H1 (cell line): ENCODE data around the gene MMD. TPM values are rescaled to one million over a fixed set of nuclear protein-coding genes. Genes with fewer than 3 reads are reported as not detected.

Experiments
- ASH2L ChIP-seq: fragments of 200-600, 300-600 bp; sonication (generic); IDR thresholded peaks from one replicate; pipeline ENCODE4 v1.7.1; 2017; ENCODE audit warnings: low read length
- SP1 ChIP-seq: IDR thresholded peaks from 2 replicates; pipeline ENCODE4 v1.6.1; 2011; ENCODE audit warnings: low read depth, low read length
- TAF1 ChIP-seq: IDR thresholded peaks from 2 replicates; pipeline ENCODE4 v1.6.1; 2011; ENCODE audit warnings: mild to moderate bottlenecking, low read depth, low read length
- polyA plus RNA-seq, 7 experiments: library from polyadenylated mRNA; depleted of rRNA in 3 of 7; stranded (reverse) in 5 of 7; unstranded in 2 of 7; fragments of >200 nt in 5 of 7; fragments of 200-250 nt in 2 of 7; gene quantifications; 1 replicate in 5 of 7; 2 replicates in 1 of 7; 4 replicates in 1 of 7; pipeline versions ENCODE4 v1.2.1 to v1.2.3, GENCODE V29; 2011 to 2013; ENCODE audit warnings: missing spikeins in 2 of 7, mixed read lengths in 2 of 7
- total RNA-seq: library from RNA; stranded (reverse); fragmentation: NEBNext Ultra II Directional; extraction: Animal tissue kit (Norgen Biotek cat#: 25700); gene quantifications from 2 replicates; pipeline ENCODE4 v1.2.1, GENCODE V29; 2021
- TF ChIP-seq, protein P1 (sequence below): fragments of 300-600 bp; sonication (generic); IDR thresholded peaks from 2 replicates; pipeline ENCODE4 v1.7.1; 2012; ENCODE audit warnings: low read length, moderate library complexity, mild to moderate bottlenecking, inconsistent platforms; ENCODE audit not compliant: insufficient replicate concordance
- TF ChIP-seq, protein P2 (sequence below): IDR thresholded peaks from 2 replicates; pipeline ENCODE4 v1.6.1; 2012; ENCODE audit warnings: inconsistent platforms

Gene MMD
- total and polyA plus RNA-seq, 2 of the 8 experiments (the other 6 are each of a cell fraction or from before 2014, with no cell fraction given): 28.2 to 37.8 TPM

DNA sequence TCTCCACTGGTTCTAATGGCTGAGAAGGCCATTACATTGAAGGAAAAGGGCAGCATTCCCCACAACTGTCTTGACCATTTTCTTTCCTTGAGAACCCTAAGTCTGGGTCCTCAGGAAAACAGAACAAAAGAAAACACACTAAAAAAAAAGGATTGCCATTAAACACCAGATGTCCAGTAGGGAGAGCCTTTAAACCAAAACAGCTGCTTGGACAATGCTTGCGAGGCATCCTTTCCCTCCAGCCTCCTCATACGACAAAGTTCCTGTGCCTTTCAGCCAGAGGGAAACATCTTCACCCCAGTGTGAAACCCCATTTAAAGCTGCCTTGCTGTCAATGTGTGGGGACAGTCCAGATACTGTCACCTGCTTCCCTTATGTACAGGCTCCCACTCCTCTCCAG, 74.3 kb downstream of the MMD start (continued):
- TF ChIP-seq, protein P1, sequence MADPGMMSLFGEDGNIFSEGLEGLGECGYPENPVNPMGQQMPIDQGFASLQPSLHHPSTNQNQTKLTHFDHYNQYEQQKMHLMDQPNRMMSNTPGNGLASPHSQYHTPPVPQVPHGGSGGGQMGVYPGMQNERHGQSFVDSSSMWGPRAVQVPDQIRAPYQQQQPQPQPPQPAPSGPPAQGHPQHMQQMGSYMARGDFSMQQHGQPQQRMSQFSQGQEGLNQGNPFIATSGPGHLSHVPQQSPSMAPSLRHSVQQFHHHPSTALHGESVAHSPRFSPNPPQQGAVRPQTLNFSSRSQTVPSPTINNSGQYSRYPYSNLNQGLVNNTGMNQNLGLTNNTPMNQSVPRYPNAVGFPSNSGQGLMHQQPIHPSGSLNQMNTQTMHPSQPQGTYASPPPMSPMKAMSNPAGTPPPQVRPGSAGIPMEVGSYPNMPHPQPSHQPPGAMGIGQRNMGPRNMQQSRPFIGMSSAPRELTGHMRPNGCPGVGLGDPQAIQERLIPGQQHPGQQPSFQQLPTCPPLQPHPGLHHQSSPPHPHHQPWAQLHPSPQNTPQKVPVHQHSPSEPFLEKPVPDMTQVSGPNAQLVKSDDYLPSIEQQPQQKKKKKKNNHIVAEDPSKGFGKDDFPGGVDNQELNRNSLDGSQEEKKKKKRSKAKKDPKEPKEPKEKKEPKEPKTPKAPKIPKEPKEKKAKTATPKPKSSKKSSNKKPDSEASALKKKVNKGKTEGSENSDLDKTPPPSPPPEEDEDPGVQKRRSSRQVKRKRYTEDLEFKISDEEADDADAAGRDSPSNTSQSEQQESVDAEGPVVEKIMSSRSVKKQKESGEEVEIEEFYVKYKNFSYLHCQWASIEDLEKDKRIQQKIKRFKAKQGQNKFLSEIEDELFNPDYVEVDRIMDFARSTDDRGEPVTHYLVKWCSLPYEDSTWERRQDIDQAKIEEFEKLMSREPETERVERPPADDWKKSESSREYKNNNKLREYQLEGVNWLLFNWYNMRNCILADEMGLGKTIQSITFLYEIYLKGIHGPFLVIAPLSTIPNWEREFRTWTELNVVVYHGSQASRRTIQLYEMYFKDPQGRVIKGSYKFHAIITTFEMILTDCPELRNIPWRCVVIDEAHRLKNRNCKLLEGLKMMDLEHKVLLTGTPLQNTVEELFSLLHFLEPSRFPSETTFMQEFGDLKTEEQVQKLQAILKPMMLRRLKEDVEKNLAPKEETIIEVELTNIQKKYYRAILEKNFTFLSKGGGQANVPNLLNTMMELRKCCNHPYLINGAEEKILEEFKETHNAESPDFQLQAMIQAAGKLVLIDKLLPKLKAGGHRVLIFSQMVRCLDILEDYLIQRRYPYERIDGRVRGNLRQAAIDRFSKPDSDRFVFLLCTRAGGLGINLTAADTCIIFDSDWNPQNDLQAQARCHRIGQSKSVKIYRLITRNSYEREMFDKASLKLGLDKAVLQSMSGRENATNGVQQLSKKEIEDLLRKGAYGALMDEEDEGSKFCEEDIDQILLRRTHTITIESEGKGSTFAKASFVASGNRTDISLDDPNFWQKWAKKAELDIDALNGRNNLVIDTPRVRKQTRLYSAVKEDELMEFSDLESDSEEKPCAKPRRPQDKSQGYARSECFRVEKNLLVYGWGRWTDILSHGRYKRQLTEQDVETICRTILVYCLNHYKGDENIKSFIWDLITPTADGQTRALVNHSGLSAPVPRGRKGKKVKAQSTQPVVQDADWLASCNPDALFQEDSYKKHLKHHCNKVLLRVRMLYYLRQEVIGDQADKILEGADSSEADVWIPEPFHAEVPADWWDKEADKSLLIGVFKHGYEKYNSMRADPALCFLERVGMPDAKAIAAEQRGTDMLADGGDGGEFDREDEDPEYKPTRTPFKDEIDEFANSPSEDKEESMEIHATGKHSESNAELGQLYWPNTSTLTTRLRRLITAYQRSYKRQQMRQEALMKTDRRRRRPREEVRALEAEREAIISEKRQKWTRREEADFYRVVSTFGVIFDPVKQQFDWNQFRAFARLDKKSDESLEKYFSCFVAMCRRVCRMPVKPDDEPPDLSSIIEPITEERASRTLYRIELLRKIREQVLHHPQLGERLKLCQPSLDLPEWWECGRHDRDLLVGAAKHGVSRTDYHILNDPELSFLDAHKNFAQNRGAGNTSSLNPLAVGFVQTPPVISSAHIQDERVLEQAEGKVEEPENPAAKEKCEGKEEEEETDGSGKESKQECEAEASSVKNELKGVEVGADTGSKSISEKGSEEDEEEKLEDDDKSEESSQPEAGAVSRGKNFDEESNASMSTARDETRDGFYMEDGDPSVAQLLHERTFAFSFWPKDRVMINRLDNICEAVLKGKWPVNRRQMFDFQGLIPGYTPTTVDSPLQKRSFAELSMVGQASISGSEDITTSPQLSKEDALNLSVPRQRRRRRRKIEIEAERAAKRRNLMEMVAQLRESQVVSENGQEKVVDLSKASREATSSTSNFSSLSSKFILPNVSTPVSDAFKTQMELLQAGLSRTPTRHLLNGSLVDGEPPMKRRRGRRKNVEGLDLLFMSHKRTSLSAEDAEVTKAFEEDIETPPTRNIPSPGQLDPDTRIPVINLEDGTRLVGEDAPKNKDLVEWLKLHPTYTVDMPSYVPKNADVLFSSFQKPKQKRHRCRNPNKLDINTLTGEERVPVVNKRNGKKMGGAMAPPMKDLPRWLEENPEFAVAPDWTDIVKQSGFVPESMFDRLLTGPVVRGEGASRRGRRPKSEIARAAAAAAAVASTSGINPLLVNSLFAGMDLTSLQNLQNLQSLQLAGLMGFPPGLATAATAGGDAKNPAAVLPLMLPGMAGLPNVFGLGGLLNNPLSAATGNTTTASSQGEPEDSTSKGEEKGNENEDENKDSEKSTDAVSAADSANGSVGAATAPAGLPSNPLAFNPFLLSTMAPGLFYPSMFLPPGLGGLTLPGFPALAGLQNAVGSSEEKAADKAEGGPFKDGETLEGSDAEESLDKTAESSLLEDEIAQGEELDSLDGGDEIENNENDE: no peak
- TF ChIP-seq SP1 (no peak), ASH2L (no peak), TAF1 (no peak)
- TF ChIP-seq, protein P2, sequence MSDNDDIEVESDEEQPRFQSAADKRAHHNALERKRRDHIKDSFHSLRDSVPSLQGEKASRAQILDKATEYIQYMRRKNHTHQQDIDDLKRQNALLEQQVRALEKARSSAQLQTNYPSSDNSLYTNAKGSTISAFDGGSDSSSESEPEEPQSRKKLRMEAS: no peak
